Measurements from ENCODE around the gene FAM110A.

DNA sequence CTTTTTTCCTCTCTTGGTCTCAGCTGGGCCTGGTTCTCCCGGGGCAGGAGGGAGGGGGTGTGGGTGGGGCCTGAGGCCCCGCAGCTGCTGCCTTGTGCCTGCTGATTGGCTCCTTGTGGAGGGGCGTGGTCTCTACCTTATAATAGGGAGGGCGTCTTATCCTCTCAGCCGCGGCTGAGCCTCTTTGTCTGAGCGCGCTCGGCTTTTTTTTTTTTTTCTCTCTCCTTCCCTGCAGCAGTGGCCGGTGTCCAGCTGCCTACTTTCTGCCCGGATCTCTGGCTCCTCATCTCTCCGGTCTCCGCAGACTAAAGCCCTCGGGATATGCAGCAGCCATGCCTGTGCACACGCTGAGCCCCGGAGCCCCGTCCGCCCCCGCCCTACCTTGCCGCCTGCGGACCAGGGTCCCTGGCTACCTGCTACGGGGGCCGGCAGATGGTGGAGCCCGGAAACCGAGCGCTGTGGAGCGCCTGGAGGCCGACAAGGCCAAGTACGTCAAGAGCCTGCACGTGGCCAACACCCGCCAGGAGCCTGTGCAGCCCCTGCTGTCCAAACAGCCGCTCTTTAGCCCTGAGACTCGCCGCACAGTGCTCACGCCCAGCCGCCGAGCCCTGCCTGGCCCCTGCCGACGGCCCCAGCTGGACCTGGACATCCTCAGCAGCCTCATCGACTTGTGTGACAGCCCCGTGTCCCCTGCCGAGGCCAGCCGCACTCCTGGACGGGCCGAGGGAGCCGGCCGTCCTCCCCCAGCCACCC, 11.1 kb downstream of the FAM110A start:
- no peak for TF ChIP-seq POLR2A (IDR thresholded peaks at IDR 0.05; ENCODE audit: low read depth, low read length)
- TF ChIP-seq TAF1 (IDR thresholded peaks at IDR 0.05; ENCODE audit: borderline replicate concordance, low read depth, low read length), result no peak
